Kidney glomerular epithelial cell (primary cell): ENCODE results near the gene CLDN7.

Experiments
- DNase-seq: peaks from one replicate; lab custom pipeline; 2025; lab: John Stamatoyannopoulos, UW

CLDN7 gene

DNA sequence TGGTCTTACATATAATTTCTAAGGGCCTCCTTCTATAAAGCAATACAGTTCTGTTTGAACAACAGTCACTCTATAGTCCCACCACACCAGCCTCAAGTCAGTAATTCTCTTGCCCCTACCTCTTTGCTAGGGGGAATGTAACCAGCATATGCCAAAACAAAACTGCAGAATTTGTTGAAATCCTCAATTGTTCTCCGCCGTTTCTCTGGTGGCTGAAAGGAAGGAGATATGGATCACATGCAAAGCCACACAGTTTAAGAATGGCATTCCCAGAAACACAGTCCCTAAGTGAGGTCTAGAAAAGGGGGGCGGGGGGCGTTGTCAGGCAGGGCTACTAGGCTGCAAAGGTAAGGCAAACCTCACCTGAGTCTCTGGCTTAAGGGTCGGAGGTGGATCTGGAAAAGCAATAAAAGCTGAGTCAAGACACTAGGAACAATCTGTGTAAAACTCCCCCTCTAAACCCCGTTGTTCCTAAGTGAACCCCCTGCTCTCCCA is 25.0 kb downstream of the CLDN7 start:
- DNase-seq = no peak

DNA sequence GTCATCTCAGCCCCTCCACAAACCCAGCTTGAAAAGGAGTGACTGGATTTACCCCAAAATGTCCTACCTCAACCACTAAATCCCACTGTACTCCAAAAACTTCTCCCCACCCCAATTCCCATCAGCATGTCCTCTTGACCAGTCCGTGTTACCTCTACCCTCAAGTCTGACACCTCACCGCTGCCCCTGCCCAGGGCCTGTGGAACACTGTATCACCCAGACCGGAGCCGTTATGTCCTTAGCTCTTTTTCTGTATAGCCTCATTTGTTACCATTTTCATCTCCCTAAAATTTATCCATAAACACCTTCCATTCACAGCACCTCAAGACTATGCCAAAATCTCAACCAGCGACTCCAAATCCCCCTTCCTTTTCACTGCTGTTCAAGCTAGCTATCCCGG is 25.5 kb downstream of the CLDN7 start:
- DNase-seq = no peak

DNA sequence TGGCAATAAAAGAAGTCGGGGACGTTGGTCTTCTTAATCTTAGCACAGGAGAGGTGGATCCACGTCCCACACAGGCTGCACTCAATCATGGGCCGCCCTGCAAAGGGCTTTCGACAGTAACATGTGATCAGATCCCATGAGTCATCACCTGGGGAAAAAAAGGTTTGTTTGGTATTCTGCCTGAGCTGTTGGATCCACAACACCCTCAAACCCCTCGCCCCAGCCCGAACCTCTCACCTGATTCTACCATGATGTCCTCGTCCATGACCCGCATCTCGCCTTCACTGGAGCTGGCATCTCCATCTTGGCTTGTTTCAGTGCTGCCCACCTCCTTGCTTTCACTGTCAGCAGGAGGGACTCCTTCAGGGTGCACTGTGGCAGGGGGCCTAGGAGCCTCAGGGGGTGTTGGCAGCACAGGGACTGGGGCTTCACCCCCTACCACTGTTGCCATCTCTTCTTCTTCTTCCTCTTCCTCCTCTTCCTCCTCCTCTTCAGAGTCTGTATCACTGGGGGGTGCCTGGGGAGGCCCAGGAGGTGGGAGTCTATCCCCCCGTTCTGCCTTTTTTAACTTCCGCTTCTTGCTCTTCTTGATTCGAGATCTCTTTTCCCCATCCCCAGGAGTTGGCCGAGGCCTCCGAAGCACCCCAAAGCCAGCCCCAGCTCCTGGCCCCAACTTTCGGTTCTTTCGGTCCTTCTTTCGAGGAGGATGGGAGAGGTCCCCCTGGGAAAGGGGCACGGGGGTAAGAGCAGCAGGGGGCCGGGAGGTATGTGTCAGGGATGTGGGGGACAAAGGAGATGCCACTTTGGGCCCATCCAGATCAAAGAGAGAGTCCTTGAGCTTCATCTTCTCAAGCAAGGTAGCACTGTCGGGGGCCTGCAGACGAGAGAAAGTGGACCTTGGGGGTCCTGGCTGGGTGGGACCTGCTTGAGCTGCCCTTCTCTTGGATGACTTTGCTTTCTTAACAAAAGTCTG is 26.3 kb downstream of the CLDN7 start:
- peak; percentile 20 for DNase-seq

DNA sequence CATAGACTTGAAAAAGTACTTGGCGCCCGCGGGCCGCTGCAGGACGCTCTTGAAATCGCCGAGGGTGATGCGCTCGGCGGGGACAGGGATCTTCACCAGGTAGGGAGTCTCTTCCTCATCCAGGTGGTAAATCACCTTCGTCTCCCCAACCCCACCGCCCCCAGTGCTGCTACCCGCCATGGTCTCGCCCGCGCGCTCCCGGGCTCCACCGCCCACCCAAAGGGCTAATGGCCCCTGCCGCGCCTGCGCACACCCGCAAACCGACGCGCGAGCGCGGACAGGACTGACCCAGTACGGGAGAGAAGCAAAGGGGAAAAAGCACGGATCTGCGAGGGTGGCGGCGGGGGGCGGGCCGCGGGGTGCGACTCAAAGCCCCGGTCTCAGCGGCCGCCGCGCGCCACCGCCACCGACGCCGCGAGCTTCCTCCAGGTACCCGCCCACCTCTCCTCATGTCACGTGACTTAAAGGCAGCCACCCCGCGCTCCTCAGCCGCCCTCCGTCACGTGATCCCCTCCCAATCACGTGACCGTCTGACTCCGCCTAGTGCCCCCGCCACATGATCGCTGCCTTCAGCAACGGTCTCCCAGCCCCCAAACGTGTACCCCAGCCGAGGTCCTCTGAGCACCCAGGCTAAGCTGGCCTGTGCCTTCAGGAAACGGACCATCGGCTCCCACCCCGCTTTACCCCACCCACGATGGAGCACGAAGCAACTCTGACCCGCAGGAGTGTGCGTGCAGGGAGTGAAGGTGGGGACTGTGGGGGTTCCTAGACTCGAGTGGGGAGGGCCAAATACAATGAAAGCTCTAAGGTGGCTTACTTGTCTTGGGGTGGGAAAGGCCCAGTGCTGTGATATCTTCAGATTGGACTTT is 28.0 kb downstream of the CLDN7 start, which contains the start of gene DVL2:
TSS of gene DVL2 (minus strand) at position 435 of the 869 bp plus-strand sequence. CDS start at position 180, 255 bp downstream.
- DNase-seq = peak; percentile 86

DNA sequence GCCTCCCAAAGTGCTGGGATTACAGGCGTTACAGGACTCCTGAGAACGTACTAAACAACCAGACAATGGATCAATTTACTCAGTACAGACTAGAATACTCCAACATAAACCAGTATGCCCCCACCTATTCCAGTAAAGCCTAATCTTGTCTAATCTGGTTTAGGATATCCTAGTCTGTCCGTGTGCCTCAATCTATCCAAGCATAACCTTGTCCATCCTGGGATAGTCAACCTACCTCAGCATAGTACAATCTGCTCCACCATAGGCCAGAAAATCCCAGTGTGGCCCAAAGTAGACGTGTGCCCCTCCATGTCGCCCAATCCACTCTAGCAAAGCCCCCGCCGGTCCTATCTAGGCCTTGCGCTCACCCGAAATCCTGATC is 28.6 kb downstream of the CLDN7 start:
- peak; percentile 44 for DNase-seq

DNA sequence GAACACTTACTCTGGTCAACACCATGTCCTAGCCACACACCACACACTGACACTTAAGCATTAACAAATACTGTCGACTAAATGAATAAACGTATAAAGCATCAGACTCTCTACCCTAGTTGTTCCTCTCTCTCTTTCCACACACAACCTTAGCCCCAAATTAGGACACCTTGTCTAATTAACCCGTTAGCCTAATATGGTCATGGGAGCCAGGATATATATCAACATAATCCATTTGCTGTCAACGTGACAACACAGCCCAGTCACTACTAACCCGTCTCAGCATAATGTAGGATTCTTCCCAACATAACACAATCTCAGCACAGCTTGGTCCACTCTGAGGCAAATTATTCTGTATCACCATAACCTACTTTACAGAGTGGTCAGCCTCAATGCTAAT is 30.2 kb downstream of the CLDN7 start:
- DNase-seq = no peak

DNA sequence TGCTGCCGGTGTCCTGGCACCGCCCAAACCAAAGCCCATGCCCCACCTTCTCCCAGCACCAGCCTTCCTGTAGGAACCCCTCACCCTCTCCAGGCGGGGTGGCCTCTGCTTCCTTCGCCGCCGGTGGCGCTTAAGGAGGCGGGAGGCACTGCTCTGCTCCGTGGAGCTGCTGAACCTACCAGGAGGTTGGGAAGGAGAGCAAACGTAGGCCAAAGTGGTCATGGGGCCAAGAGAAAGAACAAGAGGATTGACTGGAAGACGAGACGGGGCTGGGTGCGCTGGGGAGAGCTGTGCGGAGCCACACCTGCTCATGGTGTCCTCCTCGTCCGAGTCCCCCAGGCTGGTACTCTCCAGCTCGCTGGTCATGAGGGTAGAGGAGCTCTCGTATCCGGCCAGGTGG is 32.8 kb downstream of the CLDN7 start:
- no peak for DNase-seq

DNA sequence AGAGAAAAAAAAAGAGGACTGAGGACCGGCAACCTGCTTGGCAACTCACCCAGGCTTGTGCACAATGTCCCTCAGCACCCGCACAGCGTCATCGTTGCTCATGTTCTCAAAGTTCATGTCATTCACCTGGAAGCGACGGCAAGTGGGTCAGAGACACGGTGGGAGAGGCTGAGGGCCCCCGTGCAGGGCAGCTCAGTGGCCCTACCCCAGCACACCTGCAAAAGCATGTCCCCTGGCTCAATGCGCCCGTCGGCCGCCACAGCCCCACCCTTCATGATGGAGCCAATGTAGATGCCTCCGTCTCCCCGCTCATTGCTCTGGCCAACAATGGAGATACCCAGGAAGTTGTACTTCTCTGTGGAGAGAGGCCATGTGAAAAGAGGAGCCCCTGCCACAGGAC is 33.4 kb downstream of the CLDN7 start:
- DNase-seq = no peak

DNA sequence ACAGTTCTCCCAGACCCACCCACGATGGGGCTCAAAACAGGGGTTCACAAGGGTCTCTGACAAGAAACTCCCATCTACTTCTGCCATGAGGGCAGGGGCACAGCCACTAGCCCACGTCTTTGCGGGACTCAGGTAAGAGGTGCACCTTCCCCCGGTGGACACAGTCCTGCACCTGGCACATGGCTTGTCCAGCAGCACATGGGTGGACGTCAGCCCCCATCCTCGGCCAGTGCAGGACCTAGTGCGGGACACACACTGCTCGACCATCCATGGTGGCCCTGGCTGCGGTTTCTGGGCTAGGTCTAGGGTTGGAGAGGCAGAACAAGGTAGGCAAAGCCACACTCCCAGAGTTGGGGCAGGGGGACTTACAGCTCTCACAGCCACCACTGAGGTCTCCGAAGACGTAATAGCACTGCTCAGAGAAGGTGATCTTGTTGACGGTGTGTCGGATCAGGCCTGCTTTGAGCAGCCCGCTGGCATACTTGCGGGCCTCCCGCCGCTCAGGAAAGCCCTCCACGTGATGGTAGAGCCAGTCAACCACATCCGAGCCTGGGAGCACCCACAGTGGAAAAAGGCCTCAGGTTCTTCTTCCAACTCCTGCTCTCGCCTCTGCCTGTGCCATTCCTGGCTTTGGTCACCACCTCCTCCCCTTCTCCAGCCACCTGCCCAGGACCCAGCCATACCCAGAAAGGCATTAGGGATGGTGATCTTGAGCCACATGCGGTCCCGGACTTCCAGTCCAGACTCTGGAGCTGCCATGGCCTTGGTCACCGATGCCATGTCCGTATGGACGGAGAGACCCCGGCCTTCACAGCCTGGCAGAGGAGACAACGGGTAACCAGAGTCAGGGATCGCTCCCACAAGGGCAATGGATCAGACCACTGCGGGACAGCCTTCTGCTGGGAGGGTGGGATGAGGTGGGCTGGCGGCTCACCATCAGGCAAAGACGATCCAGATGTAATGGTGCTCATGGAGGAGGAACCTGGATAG is 35.3 kb downstream of the CLDN7 start:
- no peak for DNase-seq

DNA sequence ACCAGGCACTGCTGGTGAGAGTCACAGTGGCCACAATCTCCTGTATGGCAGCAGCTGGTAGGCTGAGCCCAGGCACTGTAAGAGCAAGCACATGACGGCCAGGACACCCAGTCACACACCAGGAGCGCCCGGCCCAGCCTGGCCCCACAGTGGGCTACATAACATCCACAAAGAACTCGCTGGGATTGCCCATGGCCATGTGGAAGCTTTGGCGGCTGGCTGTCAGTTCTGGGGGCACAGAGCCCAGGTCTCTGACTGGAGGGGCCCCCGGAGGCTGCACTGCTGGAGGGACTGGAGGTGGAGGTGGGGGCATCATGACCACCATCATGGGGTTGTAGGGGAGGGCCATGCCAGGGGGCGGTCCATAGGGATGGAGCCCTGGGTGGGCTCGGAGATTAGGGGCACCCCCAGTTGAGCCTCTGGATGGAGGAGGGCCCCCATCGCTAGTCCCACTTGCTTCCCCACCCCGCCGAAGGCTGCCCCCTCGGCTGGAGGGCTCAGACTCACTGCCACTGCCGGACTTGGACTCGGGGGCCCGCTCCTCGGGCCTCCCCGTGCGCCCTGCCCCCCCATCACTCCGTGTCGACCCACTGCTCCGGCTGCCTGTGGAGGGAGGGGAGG is 36.5 kb downstream of the CLDN7 start:
- DNase-seq = no peak

DNA sequence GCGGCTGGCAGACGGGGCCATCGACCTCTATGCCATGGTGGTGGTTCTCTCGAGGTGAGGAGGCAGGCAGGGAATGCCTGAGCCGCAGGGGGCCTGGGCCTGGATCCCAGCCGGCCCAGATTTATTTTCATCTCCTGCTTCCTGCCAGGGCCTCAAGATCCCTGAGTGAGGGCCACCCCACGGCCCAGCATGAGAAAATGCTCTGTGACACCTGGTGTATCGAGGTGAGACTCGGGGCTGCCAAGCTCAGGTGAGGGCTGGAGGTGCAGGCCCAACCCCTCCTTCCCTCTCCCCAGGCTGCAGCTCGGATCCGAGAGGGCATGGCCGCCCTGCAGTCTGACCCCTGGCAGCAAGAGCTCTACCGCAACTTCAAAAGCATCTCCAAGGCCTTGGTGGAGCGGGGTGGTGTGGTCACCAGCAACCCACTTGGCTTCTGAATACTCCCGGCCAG is 37.6 kb downstream of the CLDN7 start:
- no peak for DNase-seq

DNA sequence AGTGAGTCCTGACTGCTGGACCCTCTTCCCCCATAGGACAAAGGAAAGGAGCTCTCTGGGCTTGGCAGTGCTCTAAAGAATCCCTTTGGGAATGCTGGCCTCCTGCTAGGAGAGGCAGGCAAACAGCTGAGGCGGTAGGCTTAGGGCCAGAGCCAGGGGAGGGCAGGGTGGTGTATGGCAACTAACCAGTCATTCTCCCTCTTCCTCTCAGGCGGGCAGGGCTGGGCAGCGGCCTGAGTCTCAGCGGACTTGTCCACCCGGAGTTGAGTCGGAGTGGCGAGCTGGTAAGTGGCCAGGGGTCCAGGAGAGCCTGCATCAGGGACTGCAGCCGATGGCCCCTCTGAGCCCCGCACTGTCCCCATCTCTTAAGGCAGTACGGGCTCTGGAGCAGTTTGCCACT is 38.2 kb downstream of the CLDN7 start:
- DNase-seq = no peak

DNA sequence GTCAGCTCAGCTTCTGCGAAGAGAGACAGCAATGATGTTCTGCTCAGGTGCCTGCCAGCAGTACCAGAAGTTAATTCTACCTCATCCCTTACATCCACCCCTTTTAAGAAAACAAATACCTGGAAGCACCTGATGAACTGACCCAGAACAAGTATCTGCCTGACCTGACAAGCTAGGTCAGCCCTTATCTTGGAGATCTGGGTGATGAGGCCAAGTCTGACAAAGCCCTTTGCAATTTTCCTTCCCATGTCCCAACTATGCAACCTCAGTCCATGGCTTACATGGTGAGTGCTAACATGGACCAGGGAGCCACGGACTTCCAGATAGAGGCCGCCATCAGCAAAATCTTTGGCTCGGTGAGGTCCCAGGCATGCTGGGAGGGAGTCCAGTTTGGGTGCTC is 38.9 kb downstream of the CLDN7 start:
- no peak for DNase-seq

DNA sequence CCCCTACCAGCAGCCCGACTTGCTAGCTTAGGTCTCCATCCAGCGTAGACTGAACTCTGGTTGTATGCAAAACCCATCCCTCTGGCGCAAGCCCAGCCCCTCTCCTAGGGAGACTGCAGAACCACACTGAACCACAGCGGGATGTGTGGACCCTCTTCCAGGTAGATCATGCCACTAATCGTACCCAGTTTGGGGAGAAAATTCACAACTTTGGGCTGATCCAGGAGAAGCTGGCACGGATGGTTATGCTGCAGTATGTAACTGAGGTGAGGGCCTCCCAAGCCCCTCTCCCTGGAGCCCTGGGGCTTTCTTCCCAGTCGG is 39.3 kb downstream of the CLDN7 start:
- DNase-seq = no peak

DNA sequence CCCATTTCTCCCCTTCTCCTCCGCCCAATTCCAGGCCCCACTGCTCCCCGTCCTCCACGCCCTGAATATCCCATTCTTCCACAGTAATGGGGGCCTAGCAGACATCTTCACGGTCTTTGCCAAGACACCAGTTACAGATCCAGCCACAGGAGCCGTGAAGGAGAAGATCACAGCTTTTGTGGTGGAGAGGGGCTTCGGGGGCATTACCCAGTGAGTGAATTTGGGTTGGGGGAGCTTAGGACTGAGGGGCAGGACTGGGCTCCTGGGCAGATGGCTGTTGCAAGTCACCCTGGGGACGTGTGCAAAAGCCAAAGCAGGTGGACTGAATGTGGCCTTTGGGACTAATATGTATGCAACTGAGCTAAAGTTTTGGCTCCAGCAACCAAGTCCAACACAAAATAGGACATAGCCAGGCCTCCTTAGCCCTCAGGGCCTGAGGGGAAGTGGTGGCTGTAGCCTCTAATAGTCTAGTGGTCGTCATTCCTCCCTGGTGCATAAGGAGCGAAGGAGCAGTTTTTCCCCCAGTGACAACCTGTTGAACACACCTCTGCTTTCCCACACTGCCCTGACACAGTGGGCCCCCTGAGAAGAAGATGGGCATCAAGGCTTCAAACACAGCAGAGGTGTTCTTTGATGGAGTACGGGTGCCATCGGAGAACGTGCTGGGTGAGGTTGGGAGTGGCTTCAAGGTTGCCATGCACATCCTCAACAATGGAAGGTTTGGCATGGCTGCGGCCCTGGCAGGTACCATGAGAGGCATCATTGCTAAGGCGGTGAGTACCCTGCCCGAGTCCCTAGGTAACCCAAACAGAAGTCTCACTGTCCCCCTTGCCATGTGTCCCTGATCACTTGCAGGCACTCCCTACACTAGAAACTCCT is 39.9 kb downstream of the CLDN7 start:
- DNase-seq = no peak

DNA sequence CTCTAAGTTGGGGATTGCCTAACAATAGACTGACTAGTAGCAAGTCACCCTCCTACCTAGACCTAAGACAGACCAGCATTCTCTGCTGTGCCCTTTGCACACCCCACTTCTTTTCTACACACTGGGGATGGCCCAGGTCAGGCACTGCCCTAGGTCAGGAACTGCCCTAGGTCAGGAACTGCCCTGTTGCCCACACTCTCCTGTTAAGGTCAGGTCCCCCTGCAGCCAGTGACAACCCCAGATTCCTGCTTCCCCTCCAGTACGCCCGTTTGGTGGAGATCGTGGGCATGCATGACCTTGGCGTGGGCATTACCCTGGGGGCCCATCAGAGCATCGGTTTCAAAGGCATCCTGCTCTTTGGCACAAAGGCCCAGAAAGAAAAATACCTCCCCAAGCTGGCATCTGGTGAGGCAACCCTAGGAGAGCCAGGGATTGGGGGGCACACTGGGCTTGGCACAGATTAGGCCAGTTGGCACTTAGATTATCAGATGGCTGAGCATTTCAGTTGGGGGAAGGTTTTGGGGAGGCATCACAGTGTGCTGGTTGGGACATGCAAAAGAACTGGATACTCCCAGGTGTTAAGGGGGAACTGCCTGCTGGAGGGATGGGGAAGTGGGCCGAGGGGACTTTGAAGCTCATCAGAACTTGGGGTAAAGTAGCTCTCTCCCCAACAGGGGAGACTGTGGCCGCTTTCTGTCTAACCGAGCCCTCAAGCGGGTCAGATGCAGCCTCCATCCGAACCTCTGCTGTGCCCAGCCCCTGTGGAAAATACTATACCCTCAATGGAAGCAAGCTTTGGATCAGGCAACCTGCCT is 40.8 kb downstream of the CLDN7 start:
- DNase-seq = no peak

DNA sequence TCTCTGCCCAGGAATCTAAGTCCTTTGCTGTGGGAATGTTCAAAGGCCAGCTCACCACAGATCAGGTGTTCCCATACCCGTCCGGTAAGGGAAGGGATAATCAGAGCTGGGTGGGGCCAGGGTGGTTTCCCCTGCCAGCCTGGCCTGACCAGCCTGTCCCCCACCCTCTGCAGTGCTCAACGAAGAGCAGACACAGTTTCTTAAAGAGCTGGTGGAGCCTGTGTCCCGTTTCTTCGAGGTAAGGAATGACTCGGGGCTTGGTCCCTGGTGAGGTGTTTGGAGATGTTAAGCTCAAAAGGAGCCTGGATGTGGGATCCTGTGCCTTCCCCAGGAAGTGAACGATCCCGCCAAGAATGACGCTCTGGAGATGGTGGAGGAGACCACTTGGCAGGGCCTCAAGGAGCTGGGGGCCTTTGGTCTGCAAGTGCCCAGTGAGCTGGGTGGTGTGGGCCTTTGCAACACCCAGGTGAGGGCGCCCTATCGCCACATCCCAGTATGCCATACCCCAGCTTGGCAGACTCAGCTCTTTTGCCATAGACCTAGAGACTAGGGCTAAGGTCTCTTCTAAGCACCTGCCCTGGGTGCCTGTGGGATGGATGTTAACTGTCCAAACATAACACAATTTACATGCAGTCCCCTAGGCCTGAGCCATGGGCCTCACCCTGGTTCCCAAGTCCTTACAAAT is 41.5 kb downstream of the CLDN7 start:
- DNase-seq = peak; percentile 50

DNA sequence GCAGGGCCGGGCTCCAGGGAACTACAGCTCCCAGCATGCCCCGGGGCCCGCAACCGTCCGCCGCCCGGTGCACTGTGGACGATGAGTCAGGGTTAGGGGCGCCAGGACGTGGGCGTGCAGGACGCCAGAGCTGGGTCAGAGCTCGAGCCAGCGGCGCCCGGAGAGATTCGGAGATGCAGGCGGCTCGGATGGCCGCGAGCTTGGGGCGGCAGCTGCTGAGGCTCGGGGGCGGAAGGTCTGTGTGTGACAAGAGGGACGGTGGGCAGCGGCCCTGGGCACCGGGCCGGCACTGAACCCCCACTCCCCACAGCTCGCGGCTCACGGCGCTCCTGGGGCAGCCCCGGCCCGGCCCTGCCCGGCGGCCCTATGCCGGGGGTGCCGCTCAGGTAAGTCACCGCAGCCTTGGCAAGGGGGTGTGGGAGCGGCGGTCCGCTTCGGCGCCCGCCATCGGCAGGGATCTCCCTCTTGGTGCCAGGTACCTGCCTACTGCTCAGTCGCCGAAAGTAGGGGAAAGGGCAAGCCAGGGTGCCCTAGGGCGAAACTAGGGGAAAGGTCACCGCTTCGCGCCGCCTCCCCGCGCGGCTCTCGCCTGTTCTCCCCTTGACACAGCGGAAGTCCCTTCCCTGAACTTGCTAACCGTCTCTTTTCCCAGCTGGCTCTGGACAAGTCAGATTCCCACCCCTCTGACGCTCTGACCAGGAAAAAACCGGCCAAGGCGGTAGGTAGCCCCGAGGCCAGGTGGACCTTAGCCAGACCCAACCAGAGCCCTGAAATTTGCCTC is 42.3 kb downstream of the CLDN7 start, which contains the start of the genes ACADVL and DLG4:
TSS of gene ACADVL (plus strand) at position 127 of the 781 bp plus-strand sequence. CDS start at position 174, 47 bp downstream.
TSS of gene DLG4 (minus strand) at position 25 of the 781 bp plus-strand sequence.
- peak; percentile 80 for DNase-seq
